Measurements from ENCODE around the gene CC2D1B. TPM values are rescaled to one million over a fixed set of nuclear protein-coding genes. Genes with fewer than 3 reads are reported as not detected.

CC2D1B gene, protein sequence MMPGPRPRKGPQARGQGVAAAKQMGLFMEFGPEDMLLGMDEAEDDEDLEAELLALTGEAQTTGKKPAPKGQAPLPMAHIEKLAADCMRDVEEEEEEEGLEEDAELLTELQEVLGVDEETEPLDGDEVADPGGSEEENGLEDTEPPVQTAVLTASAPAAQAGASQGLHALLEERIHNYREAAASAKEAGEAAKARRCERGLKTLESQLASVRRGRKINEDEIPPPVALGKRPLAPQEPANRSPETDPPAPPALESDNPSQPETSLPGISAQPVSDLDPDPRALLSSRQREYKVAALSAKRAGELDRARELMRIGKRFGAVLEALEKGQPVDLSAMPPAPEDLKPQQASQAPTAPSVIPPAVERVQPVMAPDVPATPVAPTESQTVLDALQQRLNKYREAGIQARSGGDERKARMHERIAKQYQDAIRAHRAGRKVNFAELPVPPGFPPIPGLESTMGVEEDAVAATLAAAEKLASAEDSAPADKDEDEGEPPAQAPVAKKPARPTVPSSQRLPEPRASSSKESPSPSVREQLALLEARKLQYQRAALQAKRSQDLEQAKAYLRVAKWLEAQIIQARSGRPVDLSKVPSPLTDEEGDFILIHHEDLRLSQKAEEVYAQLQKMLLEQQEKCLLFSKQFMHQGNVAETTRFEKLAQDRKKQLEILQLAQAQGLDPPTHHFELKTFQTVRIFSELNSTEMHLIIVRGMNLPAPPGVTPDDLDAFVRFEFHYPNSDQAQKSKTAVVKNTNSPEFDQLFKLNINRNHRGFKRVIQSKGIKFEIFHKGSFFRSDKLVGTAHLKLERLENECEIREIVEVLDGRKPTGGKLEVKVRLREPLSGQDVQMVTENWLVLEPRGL
- total RNA-seq: 28.1 and 29.5 TPM in 2 replicates

DNA sequence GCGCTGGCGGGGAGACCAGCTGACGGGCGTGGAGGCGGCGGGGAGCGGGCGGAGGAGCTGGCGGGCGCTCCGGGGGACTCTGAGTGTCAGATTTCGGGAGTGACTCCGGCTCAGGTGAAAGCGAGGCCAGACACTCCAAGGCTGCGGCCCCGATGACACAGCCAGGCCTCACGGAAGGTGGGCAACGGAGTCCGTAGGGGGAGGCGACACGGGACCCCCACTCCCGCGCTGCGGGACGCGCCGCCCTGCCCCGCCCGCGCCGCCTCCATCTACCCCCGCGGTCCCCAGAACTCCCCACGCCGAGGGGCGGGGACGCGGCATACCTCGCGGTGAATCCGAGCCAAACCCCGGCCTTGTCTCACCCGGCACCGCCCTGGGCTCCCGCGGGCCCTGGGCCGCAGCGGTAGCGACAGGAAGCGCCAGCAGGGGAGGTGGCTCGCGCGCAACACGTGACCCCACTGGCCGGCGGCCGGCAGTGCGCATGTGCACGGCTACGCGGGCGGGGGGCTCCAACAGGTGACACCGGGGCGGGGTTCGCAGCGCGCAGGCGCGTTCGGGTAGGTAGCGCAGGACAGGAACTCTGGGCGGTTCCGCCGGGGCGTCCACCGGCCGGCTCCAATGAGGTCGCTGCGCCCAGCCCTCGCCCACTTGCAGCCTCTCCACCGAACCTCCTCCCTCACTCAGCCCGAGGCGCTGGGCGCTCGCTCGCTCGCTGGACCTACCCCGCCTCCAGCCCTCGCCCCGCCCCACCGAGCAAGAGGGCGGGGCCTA lies at the start of gene CC2D1B:
TSS of gene CC2D1B (minus strand) at position 460 of the 771 bp plus-strand sequence. CDS start 1,585 bp downstream, outside the sequence.

DNA sequence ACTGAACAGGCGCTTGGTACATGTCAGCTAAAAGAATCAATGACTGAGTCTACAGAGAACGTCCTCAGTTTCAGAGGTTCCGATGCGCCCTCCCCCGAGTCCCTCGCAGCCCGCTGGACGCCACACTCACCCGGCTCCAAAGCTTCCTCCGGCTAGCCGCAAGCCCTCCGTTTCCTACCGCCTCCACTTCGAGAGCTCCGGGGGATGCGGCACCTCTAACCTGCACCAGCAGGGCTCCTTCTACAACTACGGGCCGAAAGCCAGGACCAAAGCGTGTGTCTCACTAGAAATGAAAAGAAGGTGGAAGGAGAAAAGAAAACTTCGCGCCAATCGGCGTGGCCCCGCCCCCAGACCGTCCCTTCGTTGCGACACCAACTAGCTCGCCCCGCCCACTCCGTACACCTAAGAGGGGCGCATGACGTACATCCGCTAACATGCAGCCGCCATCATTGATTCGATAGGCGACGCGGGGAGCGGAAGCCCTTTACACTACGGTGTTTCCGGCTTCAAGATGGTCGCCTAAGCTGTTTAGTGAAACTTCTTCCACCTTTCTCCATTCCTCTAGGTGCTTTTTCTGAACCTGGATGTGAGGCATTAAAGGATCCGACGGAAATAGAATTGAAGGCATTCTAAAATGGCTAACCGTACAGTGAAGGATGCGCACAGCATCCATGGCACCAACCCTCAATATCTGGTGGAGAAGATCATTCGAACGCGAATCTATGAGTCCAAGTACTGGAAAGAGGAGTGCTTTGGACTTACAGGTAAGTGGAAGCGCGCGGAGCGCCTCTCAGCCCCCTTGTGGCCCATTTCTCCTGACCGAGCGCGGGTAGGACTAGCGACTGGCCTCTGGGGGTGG lies 38.3 kb upstream of the CC2D1B start, which contains the start of the genes ORC1 and PRPF38A:
TSS of gene ORC1 (minus strand) at position 308 of the 859 bp plus-strand sequence. CDS start 2,200 bp downstream, outside the sequence.
TSS of gene PRPF38A (plus strand) at position 487 of the 859 bp plus-strand sequence. CDS start at position 635, 148 bp downstream.

Other genes starting within 250 kb of the CC2D1B start
- gene ZFYVE9, start 224.1 kb downstream of the CC2D1B start, total RNA-seq: 35.9 and 48.6 TPM in 2 replicates
- 2.4 and 3.7 TPM in 2 replicates for gene ORC1, start 38.2 kb upstream of the CC2D1B start, total RNA-seq
- gene PRPF38A, start 38.4 kb upstream of the CC2D1B start, total RNA-seq: 14.1 and 16.4 TPM in 2 replicates
- 41.8 and 57.6 TPM in 2 replicates for gene TUT4, start 186.9 kb upstream of the CC2D1B start, total RNA-seq
- gene GPX7, start 236.2 kb upstream of the CC2D1B start, total RNA-seq: 37.9 and 56.1 TPM in 2 replicates

All from articular chondrocyte of knee joint (primary cell).